T-helper 1 cell treated with Interleukin-12 subunit alpha and Interleukin-12 subunit beta and Interleukin-4 antibody, amounts not matched to agents 30 μg/mL and 1 μg/mL, for 36 hours (primary cell): ENCODE data around the gene CPM.
"Not testable (repeated sequence)": the region's sequence is repeated elsewhere in the genome, so short reads cannot be mapped to it uniquely, and the experiment has no call there.

Source experiments
- H3K27ac Mint-ChIP-seq: one replicate; pipeline ENCODE4 v1.8.0; 2021; ENCODE audit warnings: mild to moderate bottlenecking, mixed read lengths
- H3K27me3 Mint-ChIP-seq: one replicate; pipeline ENCODE4 v1.8.0; 2021; ENCODE audit warnings: low read depth, mixed read lengths
- H3K36me3 Mint-ChIP-seq: one replicate; pipeline ENCODE4 v1.8.0; 2021; ENCODE audit warnings: low read depth, mixed read lengths
- H3K4me1 Mint-ChIP-seq: one replicate; pipeline ENCODE4 v1.8.0; 2021; ENCODE audit warnings: low read depth, mixed read lengths
- H3K4me3 Mint-ChIP-seq: one replicate; pipeline ENCODE4 v1.8.0; 2021; ENCODE audit warnings: mild to moderate bottlenecking, moderate library complexity, mixed read lengths
- H3K9me3 Mint-ChIP-seq: one replicate; pipeline ENCODE4 v1.8.0; 2021; ENCODE audit warnings: mixed read lengths

The CPM gene

GRCh38 chr12:68819481-68819880 lies 113.5 kb downstream of the CPM start:
- not testable (repeated sequence) for H3K4me3 Mint-ChIP-seq, H3K27ac Mint-ChIP-seq, H3K27me3 Mint-ChIP-seq, H3K9me3 Mint-ChIP-seq
- H3K4me1 Mint-ChIP-seq: peaks cover 45% of the 10 kb centered on the region
- peaks cover 52% of the 10 kb centered on the region for H3K36me3 Mint-ChIP-seq

GRCh38 chr12:68815928-68816800 lies 116.8 kb downstream of the CPM start:
- Mint-ChIP-seq H3K4me1 (peaks cover 47% of the 10 kb centered on the region), H3K27me3 (no peaks in the 10 kb centered on the region), H3K36me3 (peaks cover 60% of the 10 kb centered on the region), H3K4me3 (no peak overlapping the region), H3K27ac (no peak overlapping the region), H3K9me3 (no peaks in the 10 kb centered on the region)

GRCh38 chr12:68815232-68815927 lies 117.6 kb downstream of the CPM start:
- no peaks in the 10 kb centered on the region for H3K27me3 Mint-ChIP-seq
- H3K4me1 Mint-ChIP-seq: peaks cover 47% of the 10 kb centered on the region
- peaks cover 61% of the 10 kb centered on the region for H3K36me3 Mint-ChIP-seq
- no peaks in the 10 kb centered on the region for H3K9me3 Mint-ChIP-seq
- H3K4me3 Mint-ChIP-seq: peak overlapping the region; percentile 3
- no peak overlapping the region for H3K27ac Mint-ChIP-seq

- Mint-ChIP-seq H3K27me3 (no peaks in the 10 kb centered on the region), H3K9me3 (no peaks in the 10 kb centered on the region), H3K36me3 (peaks cover 60% of the 10 kb centered on the region), H3K4me1 (peaks cover 44% of the 10 kb centered on the region), H3K27ac (no peak overlapping the region), H3K4me3 (peak overlapping the region; percentile 17)
Measured at GRCh38 chr12:68814490-68815231, 118.3 kb downstream of the CPM start.

GRCh38 chr12:68813242-68813593 lies 119.8 kb downstream of the CPM start:
- Mint-ChIP-seq H3K36me3 (peaks cover 62% of the 10 kb centered on the region), H3K4me1 (peaks cover 41% of the 10 kb centered on the region), H3K9me3 (no peaks in the 10 kb centered on the region), H3K27me3 (no peaks in the 10 kb centered on the region), H3K4me3 (peak overlapping the region; percentile 13), H3K27ac (no peak overlapping the region)

- Mint-ChIP-seq H3K9me3 (no peaks in the 10 kb centered on the region), H3K36me3 (peaks cover 63% of the 10 kb centered on the region), H3K27ac (no peak overlapping the region), H3K27me3 (no peaks in the 10 kb centered on the region), H3K4me3 (peak overlapping the region; percentile 13), H3K4me1 (peaks cover 41% of the 10 kb centered on the region)
Measured at GRCh38 chr12:68812553-68813241, 120.3 kb downstream of the CPM start.

GRCh38 chr12:68811573-68811972 lies 121.4 kb downstream of the CPM start:
- Mint-ChIP-seq H3K4me3 (peak overlapping the region; percentile 82), H3K4me1 (peaks cover 41% of the 10 kb centered on the region), H3K36me3 (peaks cover 58% of the 10 kb centered on the region), H3K27ac (peak overlapping the region; percentile 52)
- H3K9me3 Mint-ChIP-seq, H3K27me3 Mint-ChIP-seq: not testable (repeated sequence)

GRCh38 chr12:68810027-68810389 lies 123.0 kb downstream of the CPM start:
- Mint-ChIP-seq H3K36me3 (peaks cover 54% of the 10 kb centered on the region), H3K4me1 (peaks cover 38% of the 10 kb centered on the region), H3K27ac (peak overlapping the region; percentile 96), H3K4me3 (peak overlapping the region; percentile 91)
- H3K27me3 Mint-ChIP-seq, H3K9me3 Mint-ChIP-seq: not testable (repeated sequence)

- peaks cover 48% of the 10 kb centered on the region for H3K36me3 Mint-ChIP-seq
Measured at GRCh38 chr12:68809190-68810026, 123.6 kb downstream of the CPM start.

GRCh38 chr12:68808388-68809189 lies 124.4 kb downstream of the CPM start:
- no peaks in the 10 kb centered on the region for H3K9me3 Mint-ChIP-seq
- peak overlapping the region; percentile 96 for H3K27ac Mint-ChIP-seq
- peaks cover 28% of the 10 kb centered on the region for H3K4me1 Mint-ChIP-seq
- peak overlapping the region; percentile 91 for H3K4me3 Mint-ChIP-seq
- H3K36me3 Mint-ChIP-seq: peaks cover 43% of the 10 kb centered on the region
- H3K27me3 Mint-ChIP-seq: no peaks in the 10 kb centered on the region

More at GRCh38 chr12:68809190-68810026, 123.6 kb downstream of the CPM start:
- H3K9me3 Mint-ChIP-seq: no peaks in the 10 kb centered on the region
- H3K27me3 Mint-ChIP-seq: no peaks in the 10 kb centered on the region
- H3K4me3 Mint-ChIP-seq: peak overlapping the region; percentile 91
- peaks cover 32% of the 10 kb centered on the region for H3K4me1 Mint-ChIP-seq
- H3K27ac Mint-ChIP-seq: peak overlapping the region; percentile 96

- H3K27me3 Mint-ChIP-seq: no peaks in the 10 kb centered on the region
- peak within 1 kb of the TSS; percentile 91 for H3K4me3 Mint-ChIP-seq
- no peaks in the 10 kb centered on the region for H3K9me3 Mint-ChIP-seq
- peaks cover 36% of the 10 kb centered on the region for H3K36me3 Mint-ChIP-seq
- H3K27ac Mint-ChIP-seq: peak within 1 kb of the TSS; percentile 99
- H3K4me1 Mint-ChIP-seq: peaks cover 21% of the 10 kb centered on the region
Measured at GRCh38 chr12:68807576-68808387, 125.2 kb downstream of the CPM start, which contains the start of gene MDM2. Gene MDM2 (plus strand): TSS chr12:68808177. CDS start chr12:68808478, 301 bp downstream.

- not testable (repeated sequence) for H3K27me3 Mint-ChIP-seq, H3K9me3 Mint-ChIP-seq
- Mint-ChIP-seq H3K36me3 (peaks cover 30% of the 10 kb centered on the region), H3K4me3 (peak overlapping the region; percentile 91), H3K27ac (peak overlapping the region; percentile 99), H3K4me1 (peaks cover 17% of the 10 kb centered on the region)
Measured at GRCh38 chr12:68807274-68807575, 125.7 kb downstream of the CPM start.
